Stimulated activated CD8-positive, alpha-beta memory T cell treated with anti-CD3 and anti-CD28 coated beads, Interleukin-4, amount 100 ng/mL, for 4 hours (primary cell): ENCODE measurements around the gene OSGIN1.

Experiments
- DNase-seq, 2 donors: peaks; one replicate each; pipeline ENCODE4 v3.0.0-alpha.2; 2020; ENCODE audit warnings: low read depth in 2 of 2, low spot score in 1 of 2

The OSGIN1 gene

GRCh38 chr16:83969771-83970429 is 16.9 kb downstream of the OSGIN1 start:
- no peak for DNase-seq

GRCh38 chr16:83970430-83970815 is 17.4 kb downstream of the OSGIN1 start:
- DNase-seq, result no peak

- DNase-seq, result no peak
Observed at GRCh38 chr16:83971165-83972130, 18.4 kb downstream of the OSGIN1 start.

GRCh38 chr16:83972256-83973008 is 19.4 kb downstream of the OSGIN1 start:
- DNase-seq, result no peak

- no peak for DNase-seq
Observed at GRCh38 chr16:83973077-83973476, 20.0 kb downstream of the OSGIN1 start.

- DNase-seq, result no peak
Observed at GRCh38 chr16:83973581-83974385, 20.7 kb downstream of the OSGIN1 start.

GRCh38 chr16:83974475-83974874 is 21.4 kb downstream of the OSGIN1 start:
- no peak for DNase-seq

- DNase-seq, result no peak
Observed at GRCh38 chr16:83975590-83976260, 22.7 kb downstream of the OSGIN1 start.

GRCh38 chr16:83977056-83977815 is 24.2 kb downstream of the OSGIN1 start:
- no peak for DNase-seq

- DNase-seq, result no peak
Observed at GRCh38 chr16:83978401-83978904, 25.4 kb downstream of the OSGIN1 start.

- DNase-seq, result no peak
Observed at GRCh38 chr16:83979441-83979840, 26.4 kb downstream of the OSGIN1 start.

- DNase-seq, result no peak
Observed at GRCh38 chr16:83980794-83981193, 27.8 kb downstream of the OSGIN1 start.

GRCh38 chr16:83981799-83982198 is 28.8 kb downstream of the OSGIN1 start:
- DNase-seq, result no peak

- no peak for DNase-seq
Observed at GRCh38 chr16:83983491-83983890, 30.5 kb downstream of the OSGIN1 start.

GRCh38 chr16:83989300-83989699 is 36.3 kb downstream of the OSGIN1 start:
- DNase-seq, result no peak

GRCh38 chr16:83990492-83990891 is 37.5 kb downstream of the OSGIN1 start:
- DNase-seq, result no peak

- no peak for DNase-seq
Observed at GRCh38 chr16:83992624-83993023, 39.6 kb downstream of the OSGIN1 start.

GRCh38 chr16:83994087-83994486 is 41.0 kb downstream of the OSGIN1 start:
- no peak for DNase-seq

- no peak for DNase-seq
Observed at GRCh38 chr16:83994703-83995102, 41.7 kb downstream of the OSGIN1 start.
